Activated naive CD4-positive, alpha-beta T cell treated with anti-CD3 and anti-CD28 coated beads, Interleukin-2, amount 50 U/mL, for 16 hours (primary cell): ENCODE measurements around the gene UNC5CL.

ENCODE experiments used
- DNase-seq: peaks from one replicate; pipeline ENCODE4 v3.0.0-alpha.2; 2020

The UNC5CL gene

GRCh38 chr6:41002168-41002567 lies 36.9 kb downstream of the UNC5CL start:
- DNase-seq = no peak

GRCh38 chr6:41000248-41000647 lies 38.8 kb downstream of the UNC5CL start:
- no peak for DNase-seq

- DNase-seq = no peak
Observed at GRCh38 chr6:40999569-40999968, 39.5 kb downstream of the UNC5CL start.

- no peak for DNase-seq
Observed at GRCh38 chr6:40998661-40999060, 40.4 kb downstream of the UNC5CL start.

GRCh38 chr6:40997234-40997957 lies 41.6 kb downstream of the UNC5CL start:
- no peak for DNase-seq

- no peak for DNase-seq
Observed at GRCh38 chr6:40996591-40997233, 42.3 kb downstream of the UNC5CL start.

- no peak for DNase-seq
Observed at GRCh38 chr6:40992746-40993145, 46.3 kb downstream of the UNC5CL start.

- DNase-seq = no peak
Observed at GRCh38 chr6:40990301-40990700, 48.7 kb downstream of the UNC5CL start.

- no peak for DNase-seq
Observed at GRCh38 chr6:40989204-40990169, 49.5 kb downstream of the UNC5CL start.

- DNase-seq = no peak
Observed at GRCh38 chr6:40988634-40989033, 50.4 kb downstream of the UNC5CL start.

- DNase-seq = no peak
Observed at GRCh38 chr6:40986921-40987819, 51.9 kb downstream of the UNC5CL start.

- no peak for DNase-seq
Observed at GRCh38 chr6:40986364-40986763, 52.7 kb downstream of the UNC5CL start.

- no peak for DNase-seq
Observed at GRCh38 chr6:40983752-40984151, 55.3 kb downstream of the UNC5CL start.

GRCh38 chr6:40982917-40983316 lies 56.1 kb downstream of the UNC5CL start:
- DNase-seq = no peak

GRCh38 chr6:40978687-40979289 lies 60.2 kb downstream of the UNC5CL start:
- no peak for DNase-seq

- DNase-seq = no peak
Observed at GRCh38 chr6:40977695-40978094, 61.3 kb downstream of the UNC5CL start.

- DNase-seq = no peak
Observed at GRCh38 chr6:40977085-40977484, 61.9 kb downstream of the UNC5CL start.
